ENCODE results near the gene COG5. TPM values are rescaled to one million over a fixed set of nuclear protein-coding genes. Genes with fewer than 3 reads are reported as not detected.

Gene COG5
- total and polyA plus RNA-seq, 9 of the 15 experiments (the other 6 are each of a cell fraction or from before 2014, with no cell fraction given) = 15.3 to 75.1 (median 56.4) TPM

DNA sequence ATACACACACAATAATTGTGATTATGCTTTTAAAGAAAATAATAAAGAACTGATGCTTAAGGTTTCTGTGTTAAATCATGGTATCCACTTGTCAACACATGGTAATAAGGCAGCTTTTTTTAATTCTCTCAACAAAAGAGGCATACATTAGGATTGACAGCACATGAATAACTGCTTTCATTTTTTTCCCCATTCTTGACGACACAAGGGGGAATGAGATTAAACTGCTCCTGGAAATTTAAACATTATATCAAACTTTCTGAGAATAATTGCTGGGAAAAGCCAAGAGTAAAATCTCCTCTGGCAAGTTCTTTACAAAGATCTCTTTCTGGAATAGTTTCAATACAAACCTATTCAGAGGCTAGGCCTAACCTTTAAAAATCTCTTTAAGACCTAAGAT lies 192.9 kb downstream of the COG5 start (continued):
- TF ChIP-seq EHMT2 (IDR thresholded peaks at IDR 0.05) (no peak), EZH2 (IDR thresholded peaks at IDR 0.05; ENCODE audit: borderline replicate concordance, low read depth, low read length) (no peak)
- TF ChIP-seq, protein P1, sequence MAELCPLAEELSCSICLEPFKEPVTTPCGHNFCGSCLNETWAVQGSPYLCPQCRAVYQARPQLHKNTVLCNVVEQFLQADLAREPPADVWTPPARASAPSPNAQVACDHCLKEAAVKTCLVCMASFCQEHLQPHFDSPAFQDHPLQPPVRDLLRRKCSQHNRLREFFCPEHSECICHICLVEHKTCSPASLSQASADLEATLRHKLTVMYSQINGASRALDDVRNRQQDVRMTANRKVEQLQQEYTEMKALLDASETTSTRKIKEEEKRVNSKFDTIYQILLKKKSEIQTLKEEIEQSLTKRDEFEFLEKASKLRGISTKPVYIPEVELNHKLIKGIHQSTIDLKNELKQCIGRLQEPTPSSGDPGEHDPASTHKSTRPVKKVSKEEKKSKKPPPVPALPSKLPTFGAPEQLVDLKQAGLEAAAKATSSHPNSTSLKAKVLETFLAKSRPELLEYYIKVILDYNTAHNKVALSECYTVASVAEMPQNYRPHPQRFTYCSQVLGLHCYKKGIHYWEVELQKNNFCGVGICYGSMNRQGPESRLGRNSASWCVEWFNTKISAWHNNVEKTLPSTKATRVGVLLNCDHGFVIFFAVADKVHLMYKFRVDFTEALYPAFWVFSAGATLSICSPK (IDR thresholded peaks at IDR 0.05; ENCODE audit: borderline replicate concordance) = no peak

DNA sequence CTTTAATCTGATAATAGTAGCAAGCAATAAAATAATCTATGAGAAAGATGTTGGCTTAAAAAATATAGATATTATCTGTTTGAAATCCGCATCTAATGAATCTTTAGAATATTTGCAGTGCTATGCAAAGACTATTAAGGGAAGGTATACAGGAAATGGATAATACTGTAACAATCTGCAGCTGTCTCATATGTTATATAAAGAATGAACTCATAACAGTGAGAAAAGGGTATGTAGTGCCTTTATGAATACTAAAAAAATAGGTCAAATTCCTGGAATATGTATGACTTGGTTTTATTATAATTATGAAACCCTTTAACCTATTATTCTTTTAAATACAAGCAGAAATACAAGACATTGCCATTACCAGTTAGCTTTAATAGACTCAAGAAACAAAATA lies 198.9 kb downstream of the COG5 start:
- H3K36me3 ChIP-seq (ENCODE audit: control insufficient read depth, insufficient read depth, low read length) = peaks cover 21% of the 10 kb centered on the region; the same call in 2 of the 3 replicates
- H4K20me1 ChIP-seq (replicated peaks; ENCODE audit: control insufficient read depth, insufficient read depth, low read length) = no peaks in the 10 kb centered on the region
- 89% methylated on average over 1 of the region's 1 CpG for WGBS (ENCODE audit: insufficient coverage, low coverage, missing lambda C conversion rate)
- no peaks in the 10 kb centered on the region for H3K79me2 ChIP-seq (ENCODE audit: control insufficient read depth, insufficient read depth, low read length)
- ChIA-PET POLR2A (interaction anchor here (2.0 kb wide), 1 partner anchor 18 kb away, joined by 5 read pairs; no protein-coding TSS in a partner anchor), CTCF (ENCODE audit: low intra/inter-chr PET ratio) (no interaction called here)
- TF ChIP-seq FUS (optimal IDR thresholded peaks at IDR 0.05; ENCODE audit: low read depth, low read length) (no peak), GTF2F1 (IDR thresholded peaks at IDR 0.05; ENCODE audit: low read depth, low read length) (no peak), ZNF316 (IDR thresholded peaks at IDR 0.05) (no peak), HNRNPUL1 (IDR thresholded peaks at IDR 0.05; ENCODE audit: low read length) (no peak), ZKSCAN3 (CRISPR knock-in tag; IDR thresholded peaks at IDR 0.05) (no peak), ZNF586 (CRISPR knock-in tag; conservative IDR thresholded peaks at IDR 0.05) (no peak), FOXA3 (CRISPR knock-in tag; conservative IDR thresholded peaks at IDR 0.05 in 1 of 2, IDR thresholded peaks at IDR 0.05 in 1 of 2) (no peak), BMI1 (IDR thresholded peaks at IDR 0.05; ENCODE audit: low read length) (no peak)
- TF ChIP-seq, protein P2, sequence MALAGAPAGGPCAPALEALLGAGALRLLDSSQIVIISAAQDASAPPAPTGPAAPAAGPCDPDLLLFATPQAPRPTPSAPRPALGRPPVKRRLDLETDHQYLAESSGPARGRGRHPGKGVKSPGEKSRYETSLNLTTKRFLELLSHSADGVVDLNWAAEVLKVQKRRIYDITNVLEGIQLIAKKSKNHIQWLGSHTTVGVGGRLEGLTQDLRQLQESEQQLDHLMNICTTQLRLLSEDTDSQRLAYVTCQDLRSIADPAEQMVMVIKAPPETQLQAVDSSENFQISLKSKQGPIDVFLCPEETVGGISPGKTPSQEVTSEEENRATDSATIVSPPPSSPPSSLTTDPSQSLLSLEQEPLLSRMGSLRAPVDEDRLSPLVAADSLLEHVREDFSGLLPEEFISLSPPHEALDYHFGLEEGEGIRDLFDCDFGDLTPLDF (CRISPR knock-in tag; IDR thresholded peaks at IDR 0.05) = no peak
- TF ChIP-seq, protein P3, sequence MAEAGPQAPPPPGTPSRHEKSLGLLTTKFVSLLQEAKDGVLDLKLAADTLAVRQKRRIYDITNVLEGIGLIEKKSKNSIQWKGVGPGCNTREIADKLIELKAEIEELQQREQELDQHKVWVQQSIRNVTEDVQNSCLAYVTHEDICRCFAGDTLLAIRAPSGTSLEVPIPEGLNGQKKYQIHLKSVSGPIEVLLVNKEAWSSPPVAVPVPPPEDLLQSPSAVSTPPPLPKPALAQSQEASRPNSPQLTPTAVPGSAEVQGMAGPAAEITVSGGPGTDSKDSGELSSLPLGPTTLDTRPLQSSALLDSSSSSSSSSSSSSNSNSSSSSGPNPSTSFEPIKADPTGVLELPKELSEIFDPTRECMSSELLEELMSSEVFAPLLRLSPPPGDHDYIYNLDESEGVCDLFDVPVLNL (CRISPR knock-in tag; IDR thresholded peaks at IDR 0.05; ENCODE audit: low read depth) = no peak
- TF ChIP-seq, protein P4, sequence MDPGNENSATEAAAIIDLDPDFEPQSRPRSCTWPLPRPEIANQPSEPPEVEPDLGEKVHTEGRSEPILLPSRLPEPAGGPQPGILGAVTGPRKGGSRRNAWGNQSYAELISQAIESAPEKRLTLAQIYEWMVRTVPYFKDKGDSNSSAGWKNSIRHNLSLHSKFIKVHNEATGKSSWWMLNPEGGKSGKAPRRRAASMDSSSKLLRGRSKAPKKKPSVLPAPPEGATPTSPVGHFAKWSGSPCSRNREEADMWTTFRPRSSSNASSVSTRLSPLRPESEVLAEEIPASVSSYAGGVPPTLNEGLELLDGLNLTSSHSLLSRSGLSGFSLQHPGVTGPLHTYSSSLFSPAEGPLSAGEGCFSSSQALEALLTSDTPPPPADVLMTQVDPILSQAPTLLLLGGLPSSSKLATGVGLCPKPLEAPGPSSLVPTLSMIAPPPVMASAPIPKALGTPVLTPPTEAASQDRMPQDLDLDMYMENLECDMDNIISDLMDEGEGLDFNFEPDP (CRISPR knock-in tag; IDR thresholded peaks at IDR 0.05) = no peak
- no peak overlapping the region for H3K4me2 ChIP-seq (ENCODE audit: insufficient read depth, low read length)
- no peak overlapping the region for H3K9ac ChIP-seq (ENCODE audit: insufficient read depth in 1 of 2, low read depth in 2 of 2, low read length in 2 of 2)
- H3K4me3 ChIP-seq = no peak overlapping the region
- FAIRE-seq (no peak), ATAC-seq (no peak), DNase-seq (ENCODE audit: extremely low read depth in 1 of 4, low spot score in 3 of 4) (no peak)
- intact Hi-C loops (cut with micrococcal nuclease) (no loop called here), in situ Hi-C loops (cut with MboI) (no loop called here)
- peaks cover 10% of the 10 kb centered on the region for H3K9me3 ChIP-seq (replicated peaks; ENCODE audit: control insufficient read depth, insufficient read depth, low read depth, low read length)
- no peak overlapping the region for H2AFZ ChIP-seq (ENCODE audit: low read depth, low read length)
- H3K9me1 ChIP-seq (ENCODE audit: control insufficient read depth, insufficient read depth, low read length) = no peaks in the 10 kb centered on the region
- no peaks in the 10 kb centered on the region for H3K27me3 ChIP-seq (ENCODE audit: control insufficient read depth in 2 of 2, insufficient read depth in 2 of 2, low read length in 2 of 2)
- no TSS peak for BruUV-seq (replicated peaks)
- no peaks in the 10 kb centered on the region for H3K4me1 ChIP-seq (replicated peaks in 1 of 2; ENCODE audit: control insufficient read depth in 2 of 2, insufficient read depth in 2 of 2, low read length in 2 of 2)
- H3K27ac ChIP-seq (ENCODE audit: extremely low read depth, low read depth, low read length) = no peak overlapping the region
